Measurements from ENCODE around the gene RAB17.

Gene RAB17

GRCh38 chr2:237630216-237631000 is 39.9 kb upstream of the RAB17 start:
- Histone ChIP-seq H3K27me3 (ENCODE audit: control insufficient read depth, insufficient read depth, low read length) (no peaks in the 10 kb centered on the region), H3K4me2 (ENCODE audit: low read length) (peak overlapping the region; percentile 55), H3K4me1 (ENCODE audit: control insufficient read depth, insufficient read depth, low read length) (peaks cover 49% of the 10 kb centered on the region), H3K9ac (ENCODE audit: low read depth, low read length) (no peak overlapping the region), H3K36me3 (ENCODE audit: insufficient read depth, low read length) (peaks cover 28% of the 10 kb centered on the region), H3K4me3 (ENCODE audit: low read length) (no peak overlapping the region), H3K9me3 (replicated peaks; ENCODE audit: low read length) (no peaks in the 10 kb centered on the region)

GRCh38 chr2:237629739-237630138 is 39.2 kb upstream of the RAB17 start:
- H3K4me2 ChIP-seq (ENCODE audit: low read length), result peak overlapping the region; percentile 55
- H3K27me3 ChIP-seq (ENCODE audit: control insufficient read depth, insufficient read depth, low read length), result no peaks in the 10 kb centered on the region
- no peak overlapping the region for H3K4me3 ChIP-seq (ENCODE audit: low read length)
- H3K9ac ChIP-seq (ENCODE audit: low read depth, low read length), result peak overlapping the region; percentile 88
- H3K36me3 ChIP-seq (ENCODE audit: insufficient read depth, low read length), result peaks cover 25% of the 10 kb centered on the region
- H3K4me1 ChIP-seq (ENCODE audit: control insufficient read depth, insufficient read depth, low read length), result peaks cover 55% of the 10 kb centered on the region
- no peaks in the 10 kb centered on the region for H3K9me3 ChIP-seq (replicated peaks; ENCODE audit: low read length)

GRCh38 chr2:237629188-237629534 is 38.6 kb upstream of the RAB17 start:
- H3K4me1 ChIP-seq (ENCODE audit: control insufficient read depth, insufficient read depth, low read length), result peaks cover 56% of the 10 kb centered on the region
- H3K9ac ChIP-seq (ENCODE audit: low read depth, low read length), result peak overlapping the region; percentile 88
- no peaks in the 10 kb centered on the region for H3K9me3 ChIP-seq (replicated peaks; ENCODE audit: low read length)
- H3K4me2 ChIP-seq (ENCODE audit: low read length), result peak overlapping the region; percentile 92
- H3K4me3 ChIP-seq (ENCODE audit: low read length), result peak overlapping the region; percentile 84
- H3K27me3 ChIP-seq (ENCODE audit: control insufficient read depth, insufficient read depth, low read length), result no peaks in the 10 kb centered on the region
- H3K36me3 ChIP-seq (ENCODE audit: insufficient read depth, low read length), result peaks cover 20% of the 10 kb centered on the region

GRCh38 chr2:237628247-237629187 is 38.0 kb upstream of the RAB17 start:
- Histone ChIP-seq H3K36me3 (ENCODE audit: insufficient read depth, low read length) (peaks cover 18% of the 10 kb centered on the region), H3K9me3 (replicated peaks; ENCODE audit: low read length) (no peaks in the 10 kb centered on the region), H3K4me2 (ENCODE audit: low read length) (peak overlapping the region; percentile 92), H3K4me3 (ENCODE audit: low read length) (peak overlapping the region; percentile 84), H3K27me3 (ENCODE audit: control insufficient read depth, insufficient read depth, low read length) (no peaks in the 10 kb centered on the region), H3K9ac (ENCODE audit: low read depth, low read length) (peak overlapping the region; percentile 88), H3K4me1 (ENCODE audit: control insufficient read depth, insufficient read depth, low read length) (peaks cover 57% of the 10 kb centered on the region)

GRCh38 chr2:237627441-237628246 is 37.1 kb upstream of the RAB17 start, which contains the start of gene LRRFIP1:
Gene LRRFIP1 (plus strand): TSS chr2:237627587. CDS start chr2:237627645, 58 bp downstream.
- peak within 1 kb of the TSS; percentile 84 for H3K4me3 ChIP-seq (ENCODE audit: low read length)
- H3K36me3 ChIP-seq (ENCODE audit: insufficient read depth, low read length), result peaks cover 14% of the 10 kb centered on the region
- H3K27me3 ChIP-seq (ENCODE audit: control insufficient read depth, insufficient read depth, low read length), result no peaks in the 10 kb centered on the region
- peaks cover 50% of the 10 kb centered on the region for H3K4me1 ChIP-seq (ENCODE audit: control insufficient read depth, insufficient read depth, low read length)
- peak within 1 kb of the TSS; percentile 92 for H3K4me2 ChIP-seq (ENCODE audit: low read length)
- H3K9ac ChIP-seq (ENCODE audit: low read depth, low read length), result peak within 1 kb of the TSS; percentile 88
- H3K9me3 ChIP-seq (replicated peaks; ENCODE audit: low read length), result no peaks in the 10 kb centered on the region

DNA sequence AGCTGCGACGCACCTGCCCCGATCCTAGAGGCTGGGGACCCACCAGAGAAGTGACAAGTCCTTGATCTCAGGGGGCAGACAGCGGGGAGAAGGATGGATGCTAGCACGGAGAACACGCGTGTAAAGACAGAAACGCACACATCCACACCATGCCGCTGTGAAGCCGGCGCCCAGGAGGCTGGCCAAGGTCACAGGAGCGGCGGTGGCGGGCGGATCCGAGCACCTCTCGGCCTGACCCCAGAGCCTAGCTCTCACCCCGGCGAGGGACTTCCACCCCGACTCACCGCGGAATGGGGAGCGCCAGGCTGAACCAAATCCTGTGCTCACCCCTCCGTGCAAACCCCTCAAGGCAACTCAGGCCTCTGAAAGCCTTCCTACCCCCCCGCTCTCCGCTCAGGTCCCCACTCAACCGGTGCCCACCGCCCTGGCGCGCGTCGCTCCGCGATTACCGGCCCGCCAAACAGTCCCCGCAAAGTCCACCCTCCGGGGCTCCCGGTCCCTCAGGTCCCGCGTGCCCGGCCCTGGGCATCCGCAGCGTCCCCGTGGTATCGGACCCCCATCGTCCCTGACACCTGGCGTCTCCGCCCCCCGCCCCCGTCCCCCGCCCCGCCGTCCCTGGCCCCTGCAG is 36.4 kb upstream of the RAB17 start:
- Histone ChIP-seq H3K27me3 (ENCODE audit: control insufficient read depth, insufficient read depth, low read length) (no peaks in the 10 kb centered on the region), H3K4me1 (ENCODE audit: control insufficient read depth, insufficient read depth, low read length) (peaks cover 50% of the 10 kb centered on the region), H3K4me3 (ENCODE audit: low read length) (peak overlapping the region; percentile 75), H3K36me3 (ENCODE audit: insufficient read depth, low read length) (peaks cover 7% of the 10 kb centered on the region), H3K4me2 (ENCODE audit: low read length) (peak overlapping the region; percentile 91), H3K9ac (ENCODE audit: low read depth, low read length) (peak overlapping the region; percentile 83), H3K9me3 (replicated peaks; ENCODE audit: low read length) (no peaks in the 10 kb centered on the region)

DNA sequence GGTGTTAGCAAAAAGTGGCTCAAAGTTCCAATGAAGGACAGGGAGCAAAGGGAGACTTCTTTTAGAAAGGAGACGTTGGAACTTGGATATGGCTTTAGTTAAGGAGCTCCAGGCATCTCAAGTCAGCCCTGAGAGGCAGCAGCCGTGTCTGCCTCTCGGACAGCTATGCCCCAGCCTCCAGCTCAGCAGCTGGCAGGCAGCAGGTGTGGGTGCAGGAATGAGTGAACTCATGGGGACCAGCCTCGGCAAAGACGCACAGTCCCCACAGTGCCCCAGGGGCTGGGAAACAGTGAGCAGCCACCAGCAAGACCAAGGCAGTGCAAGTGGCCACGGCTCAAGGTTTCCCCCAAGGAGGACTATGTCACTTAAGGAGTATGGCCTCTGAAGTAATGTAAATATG is 35.2 kb upstream of the RAB17 start:
- peak overlapping the region; percentile 53 for H3K9ac ChIP-seq (ENCODE audit: low read depth, low read length)
- peak overlapping the region; percentile 27 for H3K4me3 ChIP-seq (ENCODE audit: low read length)
- no peaks in the 10 kb centered on the region for H3K9me3 ChIP-seq (replicated peaks; ENCODE audit: low read length)
- peak overlapping the region; percentile 91 for H3K4me2 ChIP-seq (ENCODE audit: low read length)
- H3K4me1 ChIP-seq (ENCODE audit: control insufficient read depth, insufficient read depth, low read length), result peaks cover 45% of the 10 kb centered on the region
- no peaks in the 10 kb centered on the region for H3K27me3 ChIP-seq (ENCODE audit: control insufficient read depth, insufficient read depth, low read length)
- peaks cover 4% of the 10 kb centered on the region for H3K36me3 ChIP-seq (ENCODE audit: insufficient read depth, low read length)

GRCh38 chr2:237625216-237625705 is 34.7 kb upstream of the RAB17 start:
- H3K36me3 ChIP-seq (ENCODE audit: insufficient read depth, low read length), result no peaks in the 10 kb centered on the region
- no peaks in the 10 kb centered on the region for H3K9me3 ChIP-seq (replicated peaks; ENCODE audit: low read length)
- H3K9ac ChIP-seq (ENCODE audit: low read depth, low read length), result peak overlapping the region; percentile 53
- H3K27me3 ChIP-seq (ENCODE audit: control insufficient read depth, insufficient read depth, low read length), result no peaks in the 10 kb centered on the region
- peak overlapping the region; percentile 91 for H3K4me2 ChIP-seq (ENCODE audit: low read length)
- peak overlapping the region; percentile 5 for H3K4me3 ChIP-seq (ENCODE audit: low read length)
- H3K4me1 ChIP-seq (ENCODE audit: control insufficient read depth, insufficient read depth, low read length), result peaks cover 41% of the 10 kb centered on the region

GRCh38 chr2:237624565-237624964 is 34.0 kb upstream of the RAB17 start:
- H3K27me3 ChIP-seq (ENCODE audit: control insufficient read depth, insufficient read depth, low read length), result no peaks in the 10 kb centered on the region
- H3K4me2 ChIP-seq (ENCODE audit: low read length), result no peak overlapping the region
- no peaks in the 10 kb centered on the region for H3K36me3 ChIP-seq (ENCODE audit: insufficient read depth, low read length)
- no peak overlapping the region for H3K9ac ChIP-seq (ENCODE audit: low read depth, low read length)
- no peak overlapping the region for H3K4me3 ChIP-seq (ENCODE audit: low read length)
- peaks cover 36% of the 10 kb centered on the region for H3K4me1 ChIP-seq (ENCODE audit: control insufficient read depth, insufficient read depth, low read length)
- H3K9me3 ChIP-seq (replicated peaks; ENCODE audit: low read length), result no peaks in the 10 kb centered on the region

GRCh38 chr2:237623428-237624403 is 33.2 kb upstream of the RAB17 start:
- Histone ChIP-seq H3K9ac (ENCODE audit: low read depth, low read length) (no peak overlapping the region), H3K4me1 (ENCODE audit: control insufficient read depth, insufficient read depth, low read length) (peaks cover 32% of the 10 kb centered on the region), H3K36me3 (ENCODE audit: insufficient read depth, low read length) (no peaks in the 10 kb centered on the region), H3K9me3 (replicated peaks; ENCODE audit: low read length) (no peaks in the 10 kb centered on the region), H3K4me2 (ENCODE audit: low read length) (no peak overlapping the region), H3K27me3 (ENCODE audit: control insufficient read depth, insufficient read depth, low read length) (no peaks in the 10 kb centered on the region), H3K4me3 (ENCODE audit: low read length) (no peak overlapping the region)
